HepG2 (cell line): Measurements from ENCODE around the gene COPS7B. TPM values are rescaled to one million over a fixed set of nuclear protein-coding genes. Genes with fewer than 3 reads are reported as not detected.

ENCODE experiments used
- ATAC-seq: fragments of 200-7000 bp; cut with Tn5 transposase; 3 replicates; pipeline ENCODE4 v1.9.1; 2020; ENCODE audit warnings: mild to moderate bottlenecking, moderate library complexity
- BruUV-seq: library from RNA; stranded (reverse); fragments of 400-500 nt; replicated peaks from 2 replicates; lab custom pipeline; 2021; lab: Mats Ljungman, UMichigan
- CTCF ChIA-PET: fragments of 300-600 bp; formaldehyde crosslinking; extraction: SDS; loops from one replicate; lab custom pipeline; 2021; ENCODE audit warnings: low total read pairs, inconsistent platforms, low intra/inter-chr PET ratio; lab: Yijun Ruan, JAX
- POLR2A ChIA-PET: fragments of 350-600 bp; sonication (Branson Sonifier 250); formaldehyde crosslinking; loops from one replicate; lab custom pipeline; 2020; ENCODE audit warnings: antibody characterized with exemption, inconsistent platforms; lab: Yijun Ruan, JAX
- DNase-seq: peaks from one replicate; pipeline ENCODE4 v3.0.0-alpha.2; 2015; ENCODE audit warnings: low spot score
- FAIRE-seq: peaks from 3 replicates; lab custom pipeline; 2011; peaks lifted over from hg19 to GRCh38; lab: Jason Lieb, UNC
- H2AFZ ChIP-seq: one replicate; pipeline ENCODE4 v1.6.1; 2011; ENCODE audit warnings: low read length, inconsistent platforms
- H3K27ac ChIP-seq: fragments of 300-600 bp; 3 replicates; pipeline ENCODE4 v1.8.0; 2011; ENCODE audit warnings: mixed run types, mild to moderate bottlenecking, mixed read lengths, low read length, inconsistent platforms; ENCODE audit not compliant: insufficient read depth; ENCODE audit errors: extremely low read length
- H3K27me3 ChIP-seq, 2 experiments: fragments of 200-600 bp in 1 of 2; 2 replicates in 1 of 2; 3 replicates in 1 of 2; pipeline versions ENCODE4 v1.6.0 to v1.8.0; 2011; ENCODE audit warnings: low read length in 2 of 2, mild to moderate bottlenecking in 2 of 2, moderate library complexity in 2 of 2, inconsistent platforms in 1 of 2; ENCODE audit not compliant: insufficient read depth in 2 of 2, control insufficient read depth in 1 of 2
- H3K36me3 ChIP-seq, 2 experiments: fragments of 200-600 bp in 1 of 2; replicated peaks in 1 of 2; 2 replicates in 1 of 2; 3 replicates in 1 of 2; pipeline versions ENCODE4 v1.5.1 to v1.8.0; 2011; ENCODE audit warnings: low read length in 2 of 2, inconsistent platforms in 1 of 2; ENCODE audit not compliant: insufficient read depth in 2 of 2, control insufficient read depth in 1 of 2
- H3K4me1 ChIP-seq: 2 replicates; pipeline ENCODE4 v1.5.1; 2012; ENCODE audit warnings: low read length, inconsistent platforms; ENCODE audit not compliant: insufficient read depth
- H3K4me2 ChIP-seq: 2 replicates; pipeline ENCODE4 v1.6.0; 2011; ENCODE audit warnings: low read depth, low read length, inconsistent platforms
- H3K4me3 ChIP-seq, 3 experiments: fragments of 200-600 bp in 1 of 3; sonication (generic), shearing (Covaris generic) in 1 of 3; replicated peaks in 1 of 3; 2 replicates each; pipeline ENCODE4 v1.5.1; 2011 to 2016; ENCODE audit warnings: low read length in 3 of 3, inconsistent platforms in 2 of 3, low read depth in 2 of 3, mild to moderate bottlenecking in 2 of 3, control low read depth in 1 of 3, mixed read lengths in 1 of 3; ENCODE audit not compliant: insufficient read depth in 1 of 3
- H3K79me2 ChIP-seq: one replicate; pipeline ENCODE4 v1.6.1; 2011; ENCODE audit warnings: low read length, inconsistent platforms; ENCODE audit not compliant: insufficient read depth
- H3K9ac ChIP-seq: 2 replicates; pipeline ENCODE4 v1.6.0; 2011; ENCODE audit warnings: mild to moderate bottlenecking, low read depth, low read length, inconsistent platforms; ENCODE audit not compliant: insufficient read depth
- H3K9me3 ChIP-seq: 2 replicates; pipeline ENCODE4 v1.5.1; 2012; ENCODE audit warnings: mild to moderate bottlenecking, low read length
- H4K20me1 ChIP-seq: 2 replicates; pipeline ENCODE4 v1.6.0; 2011; ENCODE audit warnings: inconsistent platforms, mild to moderate bottlenecking, low read length, moderate library complexity; ENCODE audit not compliant: insufficient read depth
- CHD4 ChIP-seq: fragments of 200-600 bp; sonication (generic); IDR thresholded peaks from 2 replicates; pipeline ENCODE4 v1.7.0; 2017; ENCODE audit warnings: mild to moderate bottlenecking, low read length, borderline replicate concordance
- EEA1 ChIP-seq: sonication (generic); formaldehyde crosslinking; IDR thresholded peaks from 2 replicates; pipeline ENCODE4 v1.5.1; 2020; ENCODE audit warnings: mild to moderate bottlenecking, missing genetic modification reagents, borderline replicate concordance
- HNRNPK ChIP-seq: fragments of 200-400 bp; formaldehyde crosslinking; IDR thresholded peaks from 2 replicates; pipeline ENCODE4 v1.6.1; 2018; ENCODE audit warnings: low read length, low read depth, moderate library complexity, mild to moderate bottlenecking; ENCODE audit not compliant: poor library complexity, severe bottlenecking
- MAF1 ChIP-seq: sonication (generic); formaldehyde crosslinking; IDR thresholded peaks from 2 replicates; pipeline ENCODE4 v1.5.0; 2020; ENCODE audit warnings: missing genetic modification reagents, borderline replicate concordance
- MXI1 ChIP-seq: IDR thresholded peaks from 3 replicates; pipeline ENCODE4 v1.6.1; 2012; ENCODE audit warnings: low read depth, low read length, inconsistent platforms, borderline replicate concordance
- NR2F1 ChIP-seq, 2 experiments: fragments of 450-650 bp in 1 of 2; formaldehyde crosslinking in 1 of 2; IDR thresholded peaks; 2 replicates each; pipeline versions ENCODE4 v1.5.0 to v1.6.1; 2016 to 2020; ENCODE audit warnings: mild to moderate bottlenecking in 1 of 2, missing compliant biosample characterization in 1 of 2, missing genetic modification reagents in 1 of 2, moderate library complexity in 1 of 2
- PAXIP1 ChIP-seq: sonication (generic); formaldehyde crosslinking; conservative IDR thresholded peaks from 2 replicates; pipeline ENCODE4 v1.4.0; 2020; ENCODE audit warnings: mild to moderate bottlenecking, missing genetic modification reagents, moderate library complexity
- POGK ChIP-seq: sonication (generic); formaldehyde crosslinking; conservative IDR thresholded peaks from 2 replicates; pipeline ENCODE4 v1.8.0; 2022; ENCODE audit warnings: mild to moderate bottlenecking, moderate library complexity, missing genetic modification reagents
- RORA ChIP-seq: sonication (generic); formaldehyde crosslinking; IDR thresholded peaks from 2 replicates; pipeline ENCODE4 v1.5.0; 2020; ENCODE audit warnings: mild to moderate bottlenecking, missing genetic modification reagents, moderate library complexity
- SALL1 ChIP-seq: sonication (generic); formaldehyde crosslinking; IDR thresholded peaks from 2 replicates; pipeline ENCODE4 v1.8.0; 2022; ENCODE audit warnings: mild to moderate bottlenecking, missing genetic modification reagents
- SP2 ChIP-seq: sonication (generic); formaldehyde crosslinking; IDR thresholded peaks from 2 replicates; pipeline ENCODE4 v1.5.1; 2020; ENCODE audit warnings: mild to moderate bottlenecking, missing genetic modification reagents
- ZNF317 ChIP-seq: sonication (generic); formaldehyde crosslinking; IDR thresholded peaks from 2 replicates; pipeline ENCODE4 v1.5.0; 2020; ENCODE audit warnings: mild to moderate bottlenecking, missing genetic modification reagents
- ZNF414 ChIP-seq: sonication (generic); formaldehyde crosslinking; IDR thresholded peaks from 2 replicates; pipeline ENCODE4 v1.5.0; 2020; ENCODE audit warnings: missing genetic modification reagents
- ZNF513 ChIP-seq: sonication (generic); formaldehyde crosslinking; conservative IDR thresholded peaks from 2 replicates; pipeline ENCODE4 v1.5.0; 2020; ENCODE audit warnings: missing genetic modification reagents
- WGBS: methylation state at CpG from one replicate; pipeline ENCODE4 v1.1.6; 2017; ENCODE audit warnings: low lambda C conversion rate; 5-methylcytosine and 5-hydroxymethylcytosine counted together
- in situ Hi-C: cut with HindIII; loops from 2 replicates; pipeline ENCODE4 v1.10.0; 2017; ENCODE audit warnings: low pct_unique_long_range_greater_than_20kb; ENCODE audit not compliant: extremely low pct_ligation_motif_present
- intact Hi-C: fragments of 100-400 bp; cut with micrococcal nuclease; formaldehyde crosslinking; loops from one replicate; pipeline ENCODE4 v1.10.0; 2022; ENCODE audit not compliant: unreplicated experiment
- polyA plus RNA-seq, 8 experiments: library from polyadenylated mRNA; depleted of rRNA in 3 of 8; stranded (reverse) in 7 of 8; unstranded in 1 of 8; fragments of >200 nt; fragmentation: Illumina TruSeq in 4 of 8; extraction: Trizol in 4 of 8; gene quantifications; 2 replicates each; pipeline versions ENCODE4 v1.2.1 to v1.2.3, GENCODE V29; 2011 to 2016; ENCODE audit warnings: low read depth in 4 of 8, missing spikeins in 1 of 8, mixed read lengths in 1 of 8; ENCODE audit not compliant: insufficient read depth in 1 of 8
- total RNA-seq, 5 experiments: library from RNA; depleted of rRNA; stranded (reverse); fragments of >200 nt; fragmentation: Illumina TruSeq; extraction: Trizol; gene quantifications; 2 replicates each; pipeline ENCODE4 v1.2.3, GENCODE V29; 2016; ENCODE audit warnings: low read depth in 1 of 5

Gene COPS7B
- total and polyA plus RNA-seq, 2 of the 13 experiments (the other 11 are each of a cell fraction or from before 2014, with no cell fraction given): 30.6 to 62.7 TPM

GRCh38 chr2:231781798-231782726, 4.2 kb upstream of the COPS7B start:
- in situ Hi-C loops (no loop called here), intact Hi-C loops (loop anchor here (2.0 kb wide), 3 partner anchors 61 to 169 kb away; no protein-coding TSS in a partner anchor)
- POLR2A ChIA-PET: no interaction called here
- Histone ChIP-seq H3K4me2 (peak overlapping the region; percentile 100), H2AFZ (peak overlapping the region; percentile 88), H3K79me2 (peaks cover 21% of the 10 kb centered on the region), H3K4me1 (peaks cover 51% of the 10 kb centered on the region), H3K27ac (peak overlapping the region; percentile 65), H4K20me1 (0 out of 2 replicates have a peak, but pooled peaks cover 3% of the 10 kb centered on the region), H3K9me3 (no peaks in the 10 kb centered on the region), H3K27me3 (no peaks in the 10 kb centered on the region; a peak in 1 of 5 replicates), H3K36me3 (no peaks in the 10 kb centered on the region), H3K9ac (peak overlapping the region; percentile 77), H3K4me3 (peak overlapping the region; percentile 70 to 92 (median 88))
- TSS peak; percentile 72 for BruUV-seq
- no peak for ATAC-seq
- CTCF ChIA-PET: no interaction called here
- peak; percentile 36 for FAIRE-seq
- WGBS: 3% methylated on average over 12 of the region's 12 CpGs
- DNase-seq: no peak
- TF ChIP-seq ZNF513 (no peak), RORA (CRISPR knock-in tag) (no peak), HNRNPK (no peak), ZNF414 (CRISPR knock-in tag) (no peak), EEA1 (no peak), CHD4 (peak; percentile 81), SP2 (CRISPR knock-in tag) (no peak), ZNF317 (CRISPR knock-in tag) (no peak), MAF1 (0 out of 2 replicates have a peak, but pooled peaks have one; percentile 16), MXI1 (no peak), PAXIP1 (CRISPR knock-in tag) (0 out of 2 replicates have a peak, but pooled peaks have one; percentile 4), POGK (CRISPR knock-in tag) (no peak), SALL1 (CRISPR knock-in tag) (no peak), NR2F1 (CRISPR knock-in tag; IDR thresholded peaks at IDR 0.05) (no peak)
